Stimulated activated naive CD8-positive, alpha-beta T cell treated with anti-CD3 and anti-CD28 coated beads, Interleukin-15, Interleukin-2, amounts not matched to agents 100 ng/mL and 50 ng/mL, for 24 hours (primary cell): ENCODE results near the gene CADM3.

Experiments
- H3K27ac Mint-ChIP-seq: one replicate; pipeline ENCODE4 v1.8.0; 2021; ENCODE audit warnings: mild to moderate bottlenecking, mixed read lengths
- H3K27me3 Mint-ChIP-seq: one replicate; pipeline ENCODE4 v1.8.0; 2021; ENCODE audit warnings: mixed read lengths
- H3K36me3 Mint-ChIP-seq: one replicate; pipeline ENCODE4 v1.8.0; 2021; ENCODE audit warnings: low read depth, mixed read lengths
- H3K4me1 Mint-ChIP-seq: one replicate; pipeline ENCODE4 v1.8.0; 2021; ENCODE audit warnings: low read depth, mixed read lengths
- H3K4me3 Mint-ChIP-seq: one replicate; pipeline ENCODE4 v1.8.0; 2021; ENCODE audit warnings: mild to moderate bottlenecking, mixed read lengths
- H3K9me3 Mint-ChIP-seq: one replicate; pipeline ENCODE4 v1.8.0; 2021; ENCODE audit warnings: mixed read lengths

The CADM3 gene

GRCh38 chr1:159187033-159187432, 15.6 kb downstream of the CADM3 start:
- peaks cover 61% of the 10 kb centered on the region for H3K27me3 Mint-ChIP-seq
- H3K27ac Mint-ChIP-seq, result no peak overlapping the region
- H3K4me1 Mint-ChIP-seq, result peaks cover 5% of the 10 kb centered on the region
- no peaks in the 10 kb centered on the region for H3K9me3 Mint-ChIP-seq
- no peaks in the 10 kb centered on the region for H3K36me3 Mint-ChIP-seq
- no peak overlapping the region for H3K4me3 Mint-ChIP-seq

GRCh38 chr1:159187647-159188374, 16.4 kb downstream of the CADM3 start:
- Mint-ChIP-seq H3K4me3 (no peak overlapping the region), H3K4me1 (peaks cover 5% of the 10 kb centered on the region), H3K27ac (no peak overlapping the region), H3K36me3 (no peaks in the 10 kb centered on the region), H3K27me3 (peaks cover 64% of the 10 kb centered on the region), H3K9me3 (no peaks in the 10 kb centered on the region)

- Mint-ChIP-seq H3K27ac (no peak overlapping the region), H3K4me3 (peak overlapping the region; percentile 21), H3K27me3 (peaks cover 63% of the 10 kb centered on the region)
These were observed 17.0 kb downstream of the CADM3 start for GRCh38 chr1:159188375-159188788.

GRCh38 chr1:159190441-159190840, 19.0 kb downstream of the CADM3 start:
- peaks cover 5% of the 10 kb centered on the region for H3K4me1 Mint-ChIP-seq
- H3K36me3 Mint-ChIP-seq, result no peaks in the 10 kb centered on the region
- H3K4me3 Mint-ChIP-seq, result no peak overlapping the region
- H3K27ac Mint-ChIP-seq, result no peak overlapping the region
- H3K27me3 Mint-ChIP-seq, result peaks cover 56% of the 10 kb centered on the region
- no peaks in the 10 kb centered on the region for H3K9me3 Mint-ChIP-seq

More at GRCh38 chr1:159188375-159188788, 17.0 kb downstream of the CADM3 start:
- no peaks in the 10 kb centered on the region for H3K9me3 Mint-ChIP-seq
- peaks cover 5% of the 10 kb centered on the region for H3K4me1 Mint-ChIP-seq
- no peaks in the 10 kb centered on the region for H3K36me3 Mint-ChIP-seq

- no peaks in the 10 kb centered on the region for H3K9me3 Mint-ChIP-seq
- no peaks in the 10 kb centered on the region for H3K36me3 Mint-ChIP-seq
- H3K27ac Mint-ChIP-seq, result no peak overlapping the region
- H3K27me3 Mint-ChIP-seq, result peaks cover 43% of the 10 kb centered on the region
- H3K4me3 Mint-ChIP-seq, result no peak overlapping the region
- peaks cover 11% of the 10 kb centered on the region for H3K4me1 Mint-ChIP-seq
These were observed 25.1 kb downstream of the CADM3 start for GRCh38 chr1:159196543-159196942.

- Mint-ChIP-seq H3K27ac (peak overlapping the region; percentile 32), H3K27me3 (peaks cover 50% of the 10 kb centered on the region), H3K9me3 (no peaks in the 10 kb centered on the region), H3K4me1 (peaks cover 15% of the 10 kb centered on the region), H3K4me3 (no peak overlapping the region), H3K36me3 (no peaks in the 10 kb centered on the region)
These were observed 26.4 kb downstream of the CADM3 start for GRCh38 chr1:159197561-159198557.

GRCh38 chr1:159199901-159200300, 28.5 kb downstream of the CADM3 start:
- Mint-ChIP-seq H3K4me1 (peaks cover 21% of the 10 kb centered on the region), H3K36me3 (no peaks in the 10 kb centered on the region), H3K27me3 (peaks cover 61% of the 10 kb centered on the region), H3K27ac (no peak overlapping the region), H3K4me3 (no peak overlapping the region), H3K9me3 (no peaks in the 10 kb centered on the region)

GRCh38 chr1:159200769-159201168, 29.4 kb downstream of the CADM3 start:
- Mint-ChIP-seq H3K27ac (no peak overlapping the region), H3K9me3 (no peaks in the 10 kb centered on the region), H3K4me3 (no peak overlapping the region), H3K4me1 (peaks cover 21% of the 10 kb centered on the region), H3K27me3 (peaks cover 68% of the 10 kb centered on the region), H3K36me3 (no peaks in the 10 kb centered on the region)

- Mint-ChIP-seq H3K4me1 (peaks cover 24% of the 10 kb centered on the region), H3K27ac (no peak overlapping the region), H3K36me3 (no peaks in the 10 kb centered on the region), H3K27me3 (peaks cover 68% of the 10 kb centered on the region), H3K4me3 (no peak overlapping the region), H3K9me3 (no peaks in the 10 kb centered on the region)
These were observed 30.2 kb downstream of the CADM3 start for GRCh38 chr1:159201642-159202041.

- Mint-ChIP-seq H3K27ac (no peak overlapping the region), H3K36me3 (no peaks in the 10 kb centered on the region), H3K4me3 (no peak overlapping the region), H3K4me1 (peaks cover 40% of the 10 kb centered on the region), H3K27me3 (peaks cover 78% of the 10 kb centered on the region), H3K9me3 (no peaks in the 10 kb centered on the region)
These were observed 32.2 kb downstream of the CADM3 start for GRCh38 chr1:159203610-159204009.

- Mint-ChIP-seq H3K4me3 (no peak within 1 kb of the TSS), H3K27ac (no peak within 1 kb of the TSS), H3K27me3 (peaks cover 79% of the 10 kb centered on the region), H3K4me1 (peaks cover 40% of the 10 kb centered on the region), H3K36me3 (no peaks in the 10 kb centered on the region), H3K9me3 (no peaks in the 10 kb centered on the region)
These were observed 33.0 kb downstream of the CADM3 start, which contains the start of gene ACKR1 for GRCh38 chr1:159204161-159205141. TSS of gene ACKR1 (plus strand) at chr1:159204875. CDS start at chr1:159204960, 85 bp downstream.

- Mint-ChIP-seq H3K27ac (no peak overlapping the region), H3K36me3 (no peaks in the 10 kb centered on the region), H3K4me3 (no peak overlapping the region), H3K4me1 (peaks cover 37% of the 10 kb centered on the region), H3K9me3 (no peaks in the 10 kb centered on the region), H3K27me3 (peaks cover 76% of the 10 kb centered on the region)
These were observed 33.8 kb downstream of the CADM3 start for GRCh38 chr1:159205225-159205624.

GRCh38 chr1:159206110-159206509, 34.7 kb downstream of the CADM3 start:
- H3K27ac Mint-ChIP-seq, result no peak overlapping the region
- H3K9me3 Mint-ChIP-seq, result no peaks in the 10 kb centered on the region
- H3K4me3 Mint-ChIP-seq, result no peak overlapping the region
- H3K36me3 Mint-ChIP-seq, result no peaks in the 10 kb centered on the region
- H3K4me1 Mint-ChIP-seq, result peaks cover 32% of the 10 kb centered on the region
- H3K27me3 Mint-ChIP-seq, result peaks cover 79% of the 10 kb centered on the region

- peak overlapping the region; percentile 18 for H3K4me3 Mint-ChIP-seq
- peaks cover 24% of the 10 kb centered on the region for H3K4me1 Mint-ChIP-seq
- H3K9me3 Mint-ChIP-seq, result no peaks in the 10 kb centered on the region
- peaks cover 78% of the 10 kb centered on the region for H3K27me3 Mint-ChIP-seq
- H3K36me3 Mint-ChIP-seq, result no peaks in the 10 kb centered on the region
- H3K27ac Mint-ChIP-seq, result peak overlapping the region; percentile 68
These were observed 35.7 kb downstream of the CADM3 start for GRCh38 chr1:159207080-159207479.
